Measurements from ENCODE around the gene KHDC4. TPM values are rescaled to one million over a fixed set of nuclear protein-coding genes. Genes with fewer than 3 reads are reported as not detected.

Gene KHDC4
- total RNA-seq, 2 donors from 2014 or later = 32.7 to 40.5 TPM

- H3K27me3 ChIP-seq = no peaks in the 10 kb centered on the region
- H3K36me3 ChIP-seq (replicated peaks in 1 of 2; ENCODE audit: insufficient read depth in 1 of 2, low read depth in 2 of 2) = no peaks in the 10 kb centered on the region
- H3K27ac ChIP-seq = peak within 1 kb of the TSS; percentile 73 to 84 (median 81)
- TF ChIP-seq CTCF (IDR thresholded peaks at IDR 0.05) (no peak), POLR2A (IDR thresholded peaks at IDR 0.05) (no peak)
- no peak within 1 kb of the TSS for H3K4me3 ChIP-seq
- peaks cover 56% of the 10 kb centered on the region for H3K4me1 ChIP-seq
- 53 to 62% methylated on average over 11 of the region's 11 CpGs for WGBS, 2 donors
- intact Hi-C loops (cut with DNase I) = loop anchor here (5.0 kb wide), 1 partner anchor 51 kb away; no protein-coding TSS in a partner anchor
- H3K9me3 ChIP-seq = no peaks in the 10 kb centered on the region
- ATAC-seq = peak; percentile 33
- no peak for DNase-seq
These were observed 7.0 kb upstream of the KHDC4 start, which contains the start of gene RXFP4 for GRCh38 chr1:155940993-155941844. RXFP4 (plus strand) TSS chr1:155941638; CDS start chr1:155941710, 72 bp downstream.

- H3K4me3 ChIP-seq = no peak overlapping the region
- WGBS, 2 donors = 43 to 44% methylated on average over 4 of the region's 4 CpGs
- peak overlapping the region; percentile 73 to 84 (median 81) for H3K27ac ChIP-seq
- peak; percentile 61 to 86 (median 78) for DNase-seq
- peak in 2 of 3 donors; percentile 44 to 56 for TF ChIP-seq POLR2A (IDR thresholded peaks at IDR 0.05)
- TF ChIP-seq CTCF (IDR thresholded peaks at IDR 0.05) = no peak
- no peaks in the 10 kb centered on the region for H3K36me3 ChIP-seq (replicated peaks in 1 of 2; ENCODE audit: insufficient read depth in 1 of 2, low read depth in 2 of 2)
- no peaks in the 10 kb centered on the region for H3K27me3 ChIP-seq
- intact Hi-C loops (cut with DNase I) = loop anchor here (5.0 kb wide), 1 partner anchor 52 kb away; no protein-coding TSS in a partner anchor
- H3K9me3 ChIP-seq = no peaks in the 10 kb centered on the region
- ATAC-seq = peak; percentile 85
- H3K4me1 ChIP-seq = peaks cover 49% of the 10 kb centered on the region
These were observed 6.3 kb upstream of the KHDC4 start for GRCh38 chr1:155940482-155940992.

GRCh38 chr1:155938220-155938627 lies 4.0 kb upstream of the KHDC4 start:
- Histone ChIP-seq H3K27ac (peak overlapping the region in 2 of 4 donors; percentile 45 to 82), H3K4me3 (no peak overlapping the region), H3K36me3 (replicated peaks in 1 of 2; ENCODE audit: insufficient read depth in 1 of 2, low read depth in 2 of 2) (no peaks in the 10 kb centered on the region), H3K4me1 (peaks cover 45% of the 10 kb centered on the region), H3K9me3 (no peaks in the 10 kb centered on the region), H3K27me3 (no peaks in the 10 kb centered on the region)
- ATAC-seq = no peak
- TF ChIP-seq POLR2A (IDR thresholded peaks at IDR 0.05) = no peak
- TF ChIP-seq CTCF (IDR thresholded peaks at IDR 0.05) = peak; percentile 12 to 77 (median 63)
- WGBS, 2 donors = 0% methylated on average over 1 of the region's 1 CpG
- intact Hi-C loops (cut with DNase I) = no loop called here
- DNase-seq = peak in 2 of 4 donors; percentile 23 to 62

GRCh38 chr1:155934936-155935590 lies 850 bp upstream of the KHDC4 start:
- DNase-seq (no peak), ATAC-seq (no peak)
- WGBS, 2 donors = 78 to 80% methylated on average over 24 of the region's 24 CpGs
- H3K36me3 ChIP-seq (replicated peaks in 1 of 2; ENCODE audit: insufficient read depth in 1 of 2, low read depth in 2 of 2) = no peaks in the 10 kb centered on the region
- peaks cover 49% of the 10 kb centered on the region for H3K4me1 ChIP-seq
- no peaks in the 10 kb centered on the region for H3K9me3 ChIP-seq
- intact Hi-C loops (cut with DNase I) = no loop called here
- H3K27me3 ChIP-seq = no peaks in the 10 kb centered on the region
- H3K27ac ChIP-seq = peak overlapping the region; percentile 80 to 88 (median 86)
- H3K4me3 ChIP-seq = peak overlapping the region; percentile 53 to 83
- TF ChIP-seq POLR2A (IDR thresholded peaks at IDR 0.05) (no peak), CTCF (IDR thresholded peaks at IDR 0.05) (no peak)

Measured in body of pancreas (tissue), 4 donors.